Chondrocyte (in vitro differentiated cells): ENCODE results near the gene PIGK. TPM values are rescaled to one million over a fixed set of nuclear protein-coding genes. Genes with fewer than 3 reads are reported as not detected.

ENCODE experiments used
- DNase-seq: peaks from one replicate; pipeline ENCODE4 v3.0.0; 2021; ENCODE audit warnings: mixed read lengths, low spot score
- H3K27ac Mint-ChIP-seq: one replicate; pipeline ENCODE4 v1.8.0; 2021; ENCODE audit warnings: mild to moderate bottlenecking, moderate library complexity, mixed read lengths; ENCODE audit not compliant: unreplicated experiment
- H3K27me3 Mint-ChIP-seq: 2 replicates; pipeline ENCODE4 v1.8.0; 2021; ENCODE audit warnings: low read depth, mixed read lengths
- H3K36me3 Mint-ChIP-seq: 2 replicates; pipeline ENCODE4 v1.8.0; 2021; ENCODE audit warnings: low read depth, mixed read lengths
- H3K4me1 Mint-ChIP-seq: 2 replicates; pipeline ENCODE4 v1.8.0; 2021; ENCODE audit warnings: low read depth, mild to moderate bottlenecking, mixed read lengths
- H3K4me3 Mint-ChIP-seq: one replicate; pipeline ENCODE4 v1.8.0; 2021; ENCODE audit warnings: mild to moderate bottlenecking, moderate library complexity, mixed read lengths; ENCODE audit not compliant: unreplicated experiment
- H3K9me3 Mint-ChIP-seq: 2 replicates; pipeline ENCODE4 v1.8.0; 2021; ENCODE audit warnings: low read depth, mixed read lengths
- CTCF ChIP-seq: fragments of 200-600 bp; sonication (generic); IDR thresholded peaks from 2 replicates; pipeline ENCODE4 v1.5.0; 2021; ENCODE audit warnings: antibody characterized with exemption, mild to moderate bottlenecking, moderate library complexity
- total RNA-seq: library from RNA; stranded (reverse); gene quantifications from 3 replicates; pipeline ENCODE4 v1.2.1, GENCODE V29; 2021

The PIGK gene
- total RNA-seq, 1 donor from 2014 or later: 41.5 TPM

GRCh38 chr1:77095236-77095635, 124.0 kb downstream of the PIGK start:
- Mint-ChIP-seq H3K27me3 (no peaks in the 10 kb centered on the region), H3K36me3 (peaks cover 2% of the 10 kb centered on the region), H3K27ac (no peak overlapping the region), H3K9me3 (no peaks in the 10 kb centered on the region), H3K4me3 (no peak overlapping the region), H3K4me1 (no peaks in the 10 kb centered on the region)
- TF ChIP-seq CTCF: no peak
- DNase-seq: no peak

- H3K36me3 Mint-ChIP-seq: peaks cover 4% of the 10 kb centered on the region
- H3K4me1 Mint-ChIP-seq: no peaks in the 10 kb centered on the region
- no peak for DNase-seq
- no peak for TF ChIP-seq CTCF
- H3K4me3 Mint-ChIP-seq: no peak overlapping the region
- no peaks in the 10 kb centered on the region for H3K27me3 Mint-ChIP-seq
- no peaks in the 10 kb centered on the region for H3K9me3 Mint-ChIP-seq
- no peak overlapping the region for H3K27ac Mint-ChIP-seq
Observed at GRCh38 chr1:77089756-77090155, 129.5 kb downstream of the PIGK start.

- H3K4me3 Mint-ChIP-seq: no peak overlapping the region
- no peak for TF ChIP-seq CTCF
- H3K9me3 Mint-ChIP-seq: peaks cover 3% of the 10 kb centered on the region
- no peak for DNase-seq
- no peak overlapping the region for H3K27ac Mint-ChIP-seq
- peaks cover 4% of the 10 kb centered on the region for H3K36me3 Mint-ChIP-seq
- H3K4me1 Mint-ChIP-seq: no peaks in the 10 kb centered on the region
- H3K27me3 Mint-ChIP-seq: no peaks in the 10 kb centered on the region
Observed at GRCh38 chr1:77085109-77085508, 134.1 kb downstream of the PIGK start.

- no peaks in the 10 kb centered on the region for H3K27me3 Mint-ChIP-seq
- H3K4me3 Mint-ChIP-seq: no peak overlapping the region
- peaks cover 4% of the 10 kb centered on the region for H3K36me3 Mint-ChIP-seq
- DNase-seq: no peak
- no peak for TF ChIP-seq CTCF
- H3K27ac Mint-ChIP-seq: no peak overlapping the region
- H3K9me3 Mint-ChIP-seq: peaks cover 3% of the 10 kb centered on the region
- H3K4me1 Mint-ChIP-seq: no peaks in the 10 kb centered on the region
Observed at GRCh38 chr1:77084457-77084856, 134.8 kb downstream of the PIGK start.

- Mint-ChIP-seq H3K4me1 (no peaks in the 10 kb centered on the region), H3K9me3 (peaks cover 3% of the 10 kb centered on the region), H3K4me3 (no peak overlapping the region), H3K27me3 (no peaks in the 10 kb centered on the region), H3K36me3 (peaks cover 2% of the 10 kb centered on the region), H3K27ac (no peak overlapping the region)
- no peak for TF ChIP-seq CTCF
- DNase-seq: no peak
Observed at GRCh38 chr1:77081834-77082233, 137.4 kb downstream of the PIGK start.
